Stomach (tissue), 9 donors: ENCODE measurements around the gene NASP. TPM values are rescaled to one million over a fixed set of nuclear protein-coding genes. Genes with fewer than 3 reads are reported as not detected.

Source experiments
- DNase-seq, 2 donors: peaks; one replicate each; pipeline versions ENCODE4 v3.0.0 to v3.0.0-alpha.2; 2013 to 2019
- H3K27ac ChIP-seq, 5 donors: fragments of 200-600 bp in 4 of 5; sonication (generic) in 4 of 5; one replicate each; pipeline ENCODE4 v1.5.1; 2013 to 2019; ENCODE audit warnings: mild to moderate bottlenecking in 1 of 5, moderate library complexity in 1 of 5
- H3K27me3 ChIP-seq, 3 donors: fragments of 200-600 bp; sonication (generic); one replicate each; pipeline ENCODE4 v1.5.1; 2017 to 2019; ENCODE audit warnings: mixed run types in 1 of 3
- H3K36me3 ChIP-seq, 4 donors: fragments of 200-600 bp; sonication (generic); 1 replicate in 3 of 4; 2 replicates in 1 of 4; pipeline ENCODE4 v1.5.1; 2016 to 2019
- H3K4me1 ChIP-seq, 4 donors: fragments of 200-600 bp; sonication (generic); one replicate each; pipeline ENCODE4 v1.5.1; 2016 to 2019
- H3K4me3 ChIP-seq, 4 donors: fragments of 200-600 bp; sonication (generic) in 3 of 4; one replicate each; pipeline ENCODE4 v1.5.1; 2016 to 2019; ENCODE audit warnings: mild to moderate bottlenecking in 1 of 4
- H3K9me3 ChIP-seq, 4 donors: fragments of 200-600 bp; sonication (generic); one replicate each; pipeline ENCODE4 v1.5.1; 2016 to 2019
- CTCF ChIP-seq, 7 experiments: fragments of 450-650 bp in 4 of 7; fragments of 200-600 bp in 3 of 7; sonication (generic) in 3 of 7; IDR thresholded peaks; one replicate each; pipeline ENCODE4 v1.5.1; 2016 to 2019; ENCODE audit warnings: antibody characterized with exemption in 7 of 7, control low read depth in 2 of 7, mild to moderate bottlenecking in 1 of 7
- EP300 ChIP-seq: sonication (generic); formaldehyde crosslinking; IDR thresholded peaks from one replicate; pipeline ENCODE4 v1.6.1; 2017; ENCODE audit warnings: antibody characterized with exemption
- POLR2A ChIP-seq, 4 donors: fragments of 450-650 bp; IDR thresholded peaks; one replicate each; pipeline ENCODE4 v1.6.1; 2016; ENCODE audit warnings: antibody characterized with exemption in 4 of 4, control low read depth in 2 of 4, mild to moderate bottlenecking in 1 of 4, moderate library complexity in 1 of 4
- POLR2AphosphoS5 ChIP-seq, 3 donors: sonication (generic); formaldehyde crosslinking; IDR thresholded peaks; one replicate each; pipeline ENCODE4 v1.6.1; 2016; ENCODE audit warnings: antibody characterized with exemption in 3 of 3
- WGBS, 5 donors: extraction: QIAGEN DNeasy Blood & Tissue Kit in 3 of 5; methylation state at CpG; one replicate each; pipeline versions ENCODE4 v1.1.5 to v1.1.7; 2013 to 2018; 5-methylcytosine and 5-hydroxymethylcytosine counted together
- intact Hi-C: fragments of 100-400 bp; cut with DNase I; formaldehyde crosslinking; loops from one replicate; pipeline ENCODE4 v1.15.1; 2023; ENCODE audit warnings: low total_unique reads
- polyA plus RNA-seq, 3 donors: library from polyadenylated mRNA; stranded (reverse); fragments of 200-250 nt; gene quantifications; one replicate each; pipeline ENCODE4 v1.2.3, GENCODE V29; 2013
- total RNA-seq, 5 donors: library from RNA; depleted of rRNA; stranded (reverse); fragments of >200 nt; gene quantifications; one replicate each; pipeline versions ENCODE4 v1.1.0 to v1.2.3, GENCODE V29; 2014 to 2016
- donor health status: healthy with polysubstance abuse.
- donor health status: Bipolar disorder and iron deficiency.
- donor health status: healthy.

Gene NASP
- total and polyA plus RNA-seq, 8 donors: 14.0 to 119 (median 79.3) TPM

GRCh38 chr1:45656573-45657226, 72.9 kb downstream of the NASP start:
- Histone ChIP-seq H3K27me3 (no peaks in the 10 kb centered on the region), H3K4me1 (peaks cover 0 to 29% (median 16%) of the 10 kb centered on the region in 4 donors), H3K9me3 (no peaks in the 10 kb centered on the region), H3K27ac (no peak overlapping the region), H3K4me3 (no peak overlapping the region), H3K36me3 (peaks cover 60 to 94% (median 92%) of the 10 kb centered on the region in 4 donors)
- DNase-seq: no peak
- intact Hi-C loops: no loop called here
- no peak for TF ChIP-seq POLR2AphosphoS5 (IDR thresholded peaks at IDR 0.05)
- no peak for TF ChIP-seq POLR2A (IDR thresholded peaks at IDR 0.05)
- TF ChIP-seq EP300: no peak
- no peak for TF ChIP-seq CTCF (IDR thresholded peaks at IDR 0.05)
- WGBS, 5 donors: 90 to 98% (median 96%) methylated on average over 3 of the region's 3 CpGs

GRCh38 chr1:45658171-45658570, 74.3 kb downstream of the NASP start:
- Histone ChIP-seq H3K36me3 (peaks cover 56 to 79% (median 78%) of the 10 kb centered on the region in 4 donors), H3K4me1 (peaks cover 0 to 44% (median 16%) of the 10 kb centered on the region in 4 donors), H3K27me3 (no peaks in the 10 kb centered on the region), H3K4me3 (no peak overlapping the region), H3K9me3 (no peaks in the 10 kb centered on the region), H3K27ac (peak overlapping the region in 1 of 5 donors; percentile 32)
- intact Hi-C loops: no loop called here
- TF ChIP-seq POLR2A (IDR thresholded peaks at IDR 0.05): no peak
- peak in 1 of 3 donors; percentile 51 for TF ChIP-seq POLR2AphosphoS5 (IDR thresholded peaks at IDR 0.05)
- no peak for TF ChIP-seq CTCF (IDR thresholded peaks at IDR 0.05)
- peak in 1 of 2 donors; percentile 46 for DNase-seq
- 23 to 56% (median 39%) methylated on average over 2 of the region's 2 CpGs for WGBS, 5 donors

GRCh38 chr1:45659222-45659621, 75.4 kb downstream of the NASP start:
- WGBS, 5 donors: 95 to 100% (median 97%) methylated on average over 2 of the region's 2 CpGs
- Histone ChIP-seq H3K9me3 (no peaks in the 10 kb centered on the region), H3K27ac (peak overlapping the region in 1 of 5 donors; percentile 16), H3K36me3 (peaks cover 45 to 68% (median 67%) of the 10 kb centered on the region in 4 donors), H3K4me3 (no peak overlapping the region), H3K4me1 (peaks cover 0 to 50% (median 16%) of the 10 kb centered on the region in 4 donors), H3K27me3 (no peaks in the 10 kb centered on the region)
- TF ChIP-seq POLR2AphosphoS5 (IDR thresholded peaks at IDR 0.05) (no peak), CTCF (IDR thresholded peaks at IDR 0.05) (no peak)
- intact Hi-C loops: no loop called here
- DNase-seq: no peak

- no peak for DNase-seq
- 48 to 83% (median 67%) methylated on average over 2 of the region's 2 CpGs for WGBS, 5 donors
- H3K4me3 ChIP-seq: no peak overlapping the region
- H3K27ac ChIP-seq: no peak overlapping the region
- peaks cover 0 to 50% (median 16%) of the 10 kb centered on the region in 4 donors for H3K4me1 ChIP-seq
- H3K27me3 ChIP-seq: no peaks in the 10 kb centered on the region
- H3K36me3 ChIP-seq: peaks cover 34 to 57% (median 56%) of the 10 kb centered on the region in 4 donors
- H3K9me3 ChIP-seq: no peaks in the 10 kb centered on the region
- TF ChIP-seq POLR2AphosphoS5 (IDR thresholded peaks at IDR 0.05) (no peak), POLR2A (IDR thresholded peaks at IDR 0.05) (no peak), CTCF (IDR thresholded peaks at IDR 0.05) (no peak), EP300 (no peak)
- intact Hi-C loops: no loop called here
Observed at GRCh38 chr1:45660336-45660735, 76.5 kb downstream of the NASP start.
